Stimulated activated CD8-positive, alpha-beta memory T cell treated with anti-CD3 and anti-CD28 coated beads, Interleukin-12 subunit alpha, Interleukin-12 subunit beta, amount 100 ng/mL, for 24 hours (primary cell): ENCODE data around the gene RNF144B.

Source experiments
- DNase-seq: peaks from one replicate; pipeline ENCODE4 v3.0.0-alpha.2; 2020; ENCODE audit errors: extremely low read depth

Gene RNF144B

DNA sequence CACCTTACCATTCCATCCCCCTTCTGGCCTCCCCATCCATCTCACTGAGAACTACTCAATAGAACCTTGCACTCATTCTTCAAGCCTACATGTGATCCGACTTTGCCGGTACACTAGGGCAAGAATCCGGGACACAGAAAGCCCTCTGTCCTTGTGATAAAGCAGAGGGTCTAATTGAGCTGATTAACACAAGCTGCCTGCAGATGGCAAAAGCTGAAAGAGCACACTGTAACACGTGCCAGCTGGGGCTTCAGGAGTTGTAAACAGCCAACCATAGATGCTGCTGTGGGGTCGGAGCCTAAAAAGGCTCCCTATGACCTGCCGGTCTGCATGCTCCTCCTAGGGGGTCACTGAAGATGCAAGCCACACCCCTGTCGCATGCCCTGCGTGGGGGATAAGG, 124.1 kb downstream of the RNF144B start:
- DNase-seq, result no peak

DNA sequence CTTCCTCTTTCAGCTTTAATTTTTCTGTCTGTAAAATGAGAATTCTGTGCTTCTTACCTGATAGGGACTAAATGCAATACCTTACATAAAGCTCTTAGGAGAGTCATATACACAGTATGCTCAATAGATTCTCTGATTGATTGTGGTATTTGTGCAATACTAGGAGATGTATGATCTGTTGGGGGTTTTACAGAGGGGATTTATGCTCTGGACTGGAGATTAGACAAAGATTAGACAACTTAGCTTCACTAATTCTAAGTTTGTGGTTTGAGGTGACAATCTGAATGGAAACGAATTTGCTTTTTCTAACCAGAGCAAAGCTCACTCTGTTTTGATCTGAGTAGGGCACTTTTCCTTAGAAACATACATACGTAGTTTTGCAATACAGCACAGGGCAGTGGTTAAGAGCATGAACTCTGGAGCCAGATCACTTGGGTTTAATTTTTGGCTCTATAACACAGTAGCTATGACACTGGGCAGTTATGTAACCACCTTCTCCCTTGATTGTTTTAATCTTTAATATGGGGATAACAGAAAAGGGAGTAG, 126.2 kb downstream of the RNF144B start:
- no peak for DNase-seq

DNA sequence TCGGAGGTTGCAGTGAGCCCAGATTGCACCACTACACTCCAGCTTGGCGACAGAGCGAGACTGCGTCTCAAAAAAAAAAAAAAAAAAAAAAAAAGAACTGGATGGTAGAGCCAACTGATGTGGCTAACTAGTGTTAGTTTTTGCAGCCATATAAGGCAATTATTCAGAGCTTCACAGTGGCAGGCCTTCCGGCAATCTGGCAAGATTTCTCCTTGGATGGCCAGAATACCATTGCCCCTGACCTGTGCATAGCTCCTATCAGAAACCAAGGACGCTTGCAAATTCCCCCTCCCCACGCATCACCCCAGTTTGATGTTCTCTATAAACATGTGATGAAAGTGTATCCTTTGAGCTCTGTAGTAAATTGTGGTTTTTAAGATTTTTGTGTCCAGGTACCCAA, 127.0 kb downstream of the RNF144B start:
- no peak for DNase-seq

DNA sequence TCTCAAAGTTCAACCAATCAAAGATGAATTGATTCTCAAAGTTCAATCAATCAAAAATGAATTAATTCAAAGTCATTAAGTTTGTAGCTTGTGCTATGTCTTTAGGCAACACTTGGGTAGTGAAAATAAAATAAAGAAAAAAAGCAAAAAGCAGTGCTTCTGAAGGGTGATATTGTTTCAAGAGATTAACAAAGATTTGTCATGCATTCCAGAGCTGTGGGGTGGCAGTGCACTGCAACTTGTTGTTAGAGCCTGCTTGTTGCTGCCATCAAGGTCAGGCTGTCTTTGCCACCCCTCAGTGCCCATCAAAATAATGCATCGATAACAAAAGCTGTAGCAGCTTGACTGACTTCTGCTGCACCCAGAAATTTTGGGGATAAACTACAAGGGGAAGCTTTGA, 128.6 kb downstream of the RNF144B start:
- DNase-seq, result no peak
